GM10847 (cell line): Measurements from ENCODE around the gene RPUSD1.

Experiments used
- POLR2A ChIP-seq: IDR thresholded peaks from 2 replicates; pipeline ENCODE4 v1.6.1; 2011; ENCODE audit not compliant: insufficient read length; ENCODE audit errors: extremely low read depth

Gene RPUSD1

DNA sequence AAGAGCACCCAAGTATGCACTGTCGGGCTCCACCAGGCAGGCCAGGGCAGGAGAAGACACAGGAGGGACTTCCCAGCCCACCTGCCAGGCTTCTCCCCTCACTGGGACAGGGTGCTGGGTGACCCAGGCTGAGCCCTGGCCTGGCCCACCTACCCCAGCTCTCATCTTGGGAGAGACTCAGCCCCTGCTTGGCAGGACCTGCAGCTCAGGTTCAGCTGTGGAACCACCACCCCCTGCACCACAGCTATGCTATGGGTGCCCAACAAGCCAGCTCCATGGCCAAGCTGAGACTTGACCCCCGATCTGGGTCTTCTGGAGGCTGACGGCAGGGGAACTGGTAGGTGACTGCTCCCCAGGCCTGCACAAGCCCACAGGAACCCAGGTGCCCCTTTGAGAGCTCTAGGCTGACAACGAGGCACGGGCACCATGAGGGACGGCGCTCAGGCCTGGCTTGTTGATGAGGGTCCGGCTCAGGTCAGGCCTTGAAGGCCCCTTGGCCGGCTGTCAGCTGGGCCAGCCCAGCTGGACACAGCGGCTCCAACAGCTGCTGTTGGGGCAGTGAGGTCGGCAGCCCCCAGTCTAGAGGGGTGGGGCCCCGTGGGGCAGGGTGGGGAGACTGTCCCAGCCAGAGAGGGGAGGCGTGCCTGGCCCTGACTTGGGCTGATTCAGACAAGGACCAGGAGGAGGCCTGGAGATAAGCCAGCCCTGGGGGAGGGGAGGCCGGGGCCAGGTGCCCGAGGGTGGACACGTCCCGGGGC lies 4.6 kb downstream of the RPUSD1 start:
- no peak for TF ChIP-seq POLR2A

DNA sequence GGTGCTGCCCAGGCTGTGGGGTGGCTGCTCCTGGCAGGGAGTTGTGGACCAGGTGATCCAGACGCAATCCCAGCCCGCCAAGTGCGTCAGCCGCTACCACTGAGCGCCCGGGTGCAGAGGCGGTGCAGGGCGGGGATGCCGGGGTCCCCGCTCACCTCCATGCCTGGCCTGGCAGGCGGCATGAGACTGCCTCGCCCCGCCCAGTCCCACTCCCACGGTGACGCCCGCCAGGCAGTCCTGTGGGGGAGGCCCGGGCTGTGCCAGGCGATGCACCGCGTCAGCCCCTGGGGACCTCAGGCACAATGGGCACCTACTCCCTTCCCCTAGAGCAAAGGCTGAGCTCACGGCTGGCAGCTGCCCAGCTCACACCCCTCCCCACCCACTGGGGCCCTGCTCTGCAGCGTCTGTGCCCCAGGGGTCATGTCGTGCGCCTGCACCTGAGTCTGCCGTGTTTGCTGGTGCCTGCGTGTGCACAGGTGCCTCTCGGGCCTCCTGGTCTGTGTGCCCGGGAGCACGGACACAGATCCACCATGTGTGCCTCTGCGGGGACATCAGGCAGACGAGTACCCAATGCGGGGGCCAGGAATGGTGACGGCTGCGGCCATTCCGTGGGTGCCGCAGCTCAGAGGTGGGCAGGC lies 5.3 kb downstream of the RPUSD1 start:
- TF ChIP-seq POLR2A, result no peak

- no peak for TF ChIP-seq POLR2A
Observed at GRCh38 chr16:782258-782657, 5.9 kb downstream of the RPUSD1 start.

- no peak for TF ChIP-seq POLR2A
Observed at GRCh38 chr16:781346-782010, 6.7 kb downstream of the RPUSD1 start.

- TF ChIP-seq POLR2A, result no peak
Observed at GRCh38 chr16:780296-780695, 7.9 kb downstream of the RPUSD1 start.

DNA sequence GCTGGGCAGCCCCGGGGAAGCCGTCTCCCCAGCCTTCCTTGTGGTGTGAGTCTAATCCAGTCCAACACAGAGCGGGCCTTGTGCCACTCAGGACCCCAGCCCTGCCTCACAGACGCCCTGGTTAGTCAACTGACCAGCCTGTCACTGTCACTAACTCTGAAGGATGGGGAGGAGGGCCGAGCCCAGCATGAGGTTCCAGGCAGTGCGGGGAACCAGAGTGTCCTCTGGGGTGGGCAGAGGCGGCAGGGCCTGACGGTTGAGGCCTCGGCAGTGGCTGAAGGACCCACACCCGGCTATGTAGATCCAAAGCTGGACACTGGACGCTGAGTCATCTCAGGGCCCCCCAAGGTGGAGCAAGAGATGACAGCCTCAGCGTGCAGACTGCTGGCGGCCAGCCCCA lies 8.6 kb downstream of the RPUSD1 start:
- no peak for TF ChIP-seq POLR2A

- TF ChIP-seq POLR2A, result no peak
Observed at GRCh38 chr16:778909-779527, 9.2 kb downstream of the RPUSD1 start.

- TF ChIP-seq POLR2A, result no peak
Observed at GRCh38 chr16:778447-778846, 9.7 kb downstream of the RPUSD1 start.

- TF ChIP-seq POLR2A, result no peak
Observed at GRCh38 chr16:777826-778225, 10.4 kb downstream of the RPUSD1 start.

- TF ChIP-seq POLR2A, result no peak
Observed at GRCh38 chr16:776824-777223, 11.4 kb downstream of the RPUSD1 start.

DNA sequence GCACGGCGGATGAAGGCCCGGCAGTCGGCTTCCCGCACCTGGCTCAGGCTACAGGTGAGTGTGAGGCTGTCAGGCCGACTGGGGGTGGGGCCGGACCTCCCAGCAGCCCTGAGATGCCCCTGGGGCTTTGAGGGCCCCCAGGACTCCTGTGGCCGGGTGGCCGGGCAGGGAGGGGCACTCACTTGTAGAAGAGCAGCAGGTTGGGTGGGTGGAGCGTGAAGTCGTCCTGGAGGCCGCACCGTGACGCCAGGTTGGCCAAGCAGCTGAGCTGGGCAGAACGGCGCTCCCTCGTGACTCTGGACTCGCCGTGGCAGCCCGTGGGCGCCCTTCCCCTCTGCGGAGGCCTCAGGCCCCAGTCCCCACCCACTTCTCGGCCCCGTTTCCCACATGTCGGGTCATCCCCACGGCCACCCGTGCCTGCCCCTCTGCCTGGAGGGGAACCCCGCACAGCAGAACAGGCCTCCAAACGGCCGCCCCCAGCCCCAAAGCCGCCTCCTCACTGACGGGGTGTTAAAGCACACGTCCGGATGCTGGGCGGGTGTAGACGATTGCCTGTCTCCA lies 12.9 kb downstream of the RPUSD1 start:
- TF ChIP-seq POLR2A, result no peak

GRCh38 chr16:774086-775001 lies 13.8 kb downstream of the RPUSD1 start:
- TF ChIP-seq POLR2A, result no peak

DNA sequence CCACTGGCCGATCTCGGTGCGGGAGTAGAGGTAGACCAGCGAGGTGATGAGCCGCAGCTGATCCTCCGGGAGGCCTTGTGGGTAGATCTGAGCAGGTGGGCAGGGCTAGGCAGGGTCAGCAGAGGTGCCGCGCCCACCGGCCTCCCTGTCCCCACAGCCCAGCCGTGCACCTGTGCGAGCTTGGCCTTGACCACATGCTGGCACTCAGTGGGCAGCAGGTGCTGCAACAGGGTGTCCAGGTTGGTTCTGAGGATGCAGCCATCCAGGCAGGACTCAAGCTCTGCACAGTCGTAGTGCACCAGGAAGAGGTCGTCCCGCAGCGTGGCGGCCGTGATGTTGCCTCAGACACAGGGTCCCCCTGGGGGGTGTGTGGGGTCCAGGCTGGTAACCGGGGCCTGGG lies 15.2 kb downstream of the RPUSD1 start:
- TF ChIP-seq POLR2A, result no peak

GRCh38 chr16:770411-770810 lies 17.8 kb downstream of the RPUSD1 start:
- no peak for TF ChIP-seq POLR2A
